ENCODE results near the gene DROSHA. TPM values are rescaled to one million over a fixed set of nuclear protein-coding genes. Genes with fewer than 3 reads are reported as not detected.

The DROSHA gene
- total and polyA plus RNA-seq, 2 of the 8 experiments (the other 6 are each of a cell fraction or from before 2014, with no cell fraction given): 65.9 to 122 TPM

GRCh38 chr5:31408814-31409213 is 123.1 kb downstream of the DROSHA start:
- H2BK12ac ChIP-seq (ENCODE audit: low read depth, low read length): no peak overlapping the region
- H2BK120ac ChIP-seq (replicated peaks; ENCODE audit: low read depth, low read length): no peak overlapping the region
- H3K4me1 ChIP-seq (replicated peaks in 1 of 4; ENCODE audit: control insufficient read depth in 3 of 4, insufficient read depth in 4 of 4, low read length in 3 of 4): no peaks in the 10 kb centered on the region
- peaks cover 0 to 2% of the 10 kb centered on the region in 2 experiments for H4K20me1 ChIP-seq (replicated peaks in 1 of 2; ENCODE audit: control insufficient read depth in 1 of 2, insufficient read depth in 2 of 2, low read length in 2 of 2)
- H3K9ac ChIP-seq (replicated peaks in 1 of 4; ENCODE audit: extremely low read depth in 1 of 4, low read depth in 3 of 4, low read length in 3 of 4): no peak overlapping the region
- H4K91ac ChIP-seq (replicated peaks; ENCODE audit: insufficient read length, low read length): no peak overlapping the region
- H3K36me3 ChIP-seq (ENCODE audit: control insufficient read depth in 2 of 4, insufficient read depth in 4 of 4, low read length in 3 of 4): peaks cover 0 to 55% (median 18%) of the 10 kb centered on the region in 4 experiments; a peak in 6 of 8 replicates
- no peak overlapping the region for H3K18ac ChIP-seq (ENCODE audit: extremely low read depth, low read length)
- no peak overlapping the region for H2AFZ ChIP-seq (ENCODE audit: low read length)
- H3K14ac ChIP-seq (ENCODE audit: insufficient read length): no peak overlapping the region
- no peak overlapping the region for H2AK5ac ChIP-seq (ENCODE audit: low read depth, low read length)
- H3K4ac ChIP-seq (replicated peaks; ENCODE audit: insufficient read length, low read depth, low read length): no peak overlapping the region
- FAIRE-seq: no peak
- no peak overlapping the region for H4K8ac ChIP-seq (ENCODE audit: extremely low read depth, insufficient read depth, low read length)
- TF ChIP-seq TAF7 (optimal IDR thresholded peaks at IDR 0.05; ENCODE audit: borderline replicate concordance, low read depth, low read length) (no peak), RXRA (IDR thresholded peaks at IDR 0.05; ENCODE audit: insufficient read depth, low read depth, low read length) (no peak), EGR1 (IDR thresholded peaks at IDR 0.05; ENCODE audit: borderline replicate concordance, low read depth, low read length) (no peak), SP4 (IDR thresholded peaks at IDR 0.05; ENCODE audit: low read length) (no peak), ATF2 (IDR thresholded peaks at IDR 0.05; ENCODE audit: low read length) (no peak), CREB1 (IDR thresholded peaks at IDR 0.05) (no peak), BACH1 (IDR thresholded peaks at IDR 0.05; ENCODE audit: low read length) (no peak), CBX5 (IDR thresholded peaks at IDR 0.05; ENCODE audit: low read depth, low read length) (no peak), JUND (IDR thresholded peaks at IDR 0.05; ENCODE audit: low read length) (no peak), POLR2A (IDR thresholded peaks at IDR 0.05; ENCODE audit: control extremely low read depth in 1 of 2, low read depth in 2 of 2, low read length in 2 of 2) (no peak), TAF1 (IDR thresholded peaks at IDR 0.05; ENCODE audit: low read depth, low read length) (no peak), GABPA (IDR thresholded peaks at IDR 0.05; ENCODE audit: borderline replicate concordance, insufficient read depth, low read length) (no peak), SP1 (IDR thresholded peaks at IDR 0.05; ENCODE audit: low read depth, low read length) (no peak), EP300 (IDR thresholded peaks at IDR 0.05; ENCODE audit: borderline replicate concordance in 1 of 2, low read depth in 2 of 2, low read length in 2 of 2) (no peak)
- no peaks in the 10 kb centered on the region for H3K9me3 ChIP-seq (ENCODE audit: insufficient read depth in 2 of 2, low read depth in 1 of 2, low read length in 1 of 2)
- no peak overlapping the region for H3K4me2 ChIP-seq (ENCODE audit: insufficient read depth in 1 of 2, low read depth in 2 of 2, low read length in 2 of 2)
- DNase-seq (ENCODE audit: low read depth in 1 of 2, low spot score in 2 of 2): no peak
- H4K5ac ChIP-seq (ENCODE audit: insufficient read length, low read depth, low read length): no peak overlapping the region
- H3K56ac ChIP-seq (replicated peaks; ENCODE audit: insufficient read length, low read depth, low read length): no peak overlapping the region
- H3K79me1 ChIP-seq (ENCODE audit: low read depth, low read length): no peaks in the 10 kb centered on the region; the same call in 1 of the 2 replicates
- no peak overlapping the region for H3K23ac ChIP-seq (ENCODE audit: insufficient read length)
- H3K27ac ChIP-seq (ENCODE audit: low read depth, low read length): no peak overlapping the region
- no peaks in the 10 kb centered on the region for H3K27me3 ChIP-seq (replicated peaks in 1 of 4; ENCODE audit: control insufficient read depth in 3 of 4, extremely low read depth in 1 of 4, insufficient read depth in 3 of 4, low read length in 3 of 4)
- H3K4me3 ChIP-seq (ENCODE audit: extremely low read depth in 1 of 4, insufficient read depth in 2 of 4, low read depth in 3 of 4, low read length in 4 of 4): no peak overlapping the region
- ChIA-PET POLR2A (ENCODE audit: partially characterized antibody) (interaction anchor here (1.3 kb wide), 1 partner anchor 138 kb away, joined by 3 read pairs; no protein-coding TSS in a partner anchor), CTCF (ENCODE audit: partially characterized antibody) (no interaction called here)
- no peaks in the 10 kb centered on the region for H3K23me2 ChIP-seq (ENCODE audit: low read depth, low read length)
- H2BK20ac ChIP-seq (ENCODE audit: low read length): no peak overlapping the region
- no peak overlapping the region for H2BK5ac ChIP-seq (ENCODE audit: low read depth, low read length)
- H2BK15ac ChIP-seq (ENCODE audit: low read length): no peak overlapping the region
- no peaks in the 10 kb centered on the region for H3K79me2 ChIP-seq (ENCODE audit: control insufficient read depth in 1 of 2, insufficient read depth in 2 of 2, low read length in 2 of 2)

Measured in H1 (cell line).